Transverse colon (tissue), 4 donors: ENCODE measurements around the gene GPC2.

ENCODE experiments used
- CTCF ChIP-seq, 5 experiments: fragments of 200-600 bp in 3 of 5; fragments of 450-650 bp in 2 of 5; sonication (generic) in 3 of 5; IDR thresholded peaks; 1 replicate in 2 of 5; 2 replicates in 3 of 5; pipeline ENCODE4 v1.5.1; 2016 to 2017; ENCODE audit warnings: antibody characterized with exemption in 5 of 5, inconsistent platforms in 3 of 5, mild to moderate bottlenecking in 2 of 5, moderate library complexity in 1 of 5
- POLR2A ChIP-seq: fragments of 450-650 bp; IDR thresholded peaks from one replicate; pipeline ENCODE4 v1.6.1; 2016; ENCODE audit warnings: antibody characterized with exemption, mild to moderate bottlenecking, moderate library complexity
- POLR2AphosphoS5 ChIP-seq, 3 donors: sonication (generic); formaldehyde crosslinking; IDR thresholded peaks; one replicate each; pipeline ENCODE4 v1.6.1; 2016; ENCODE audit warnings: antibody characterized with exemption in 3 of 3

GRCh38 chr7:100153708-100154535 lies 23.3 kb downstream of the GPC2 start:
- TF ChIP-seq CTCF (IDR thresholded peaks at IDR 0.05) (no peak), POLR2AphosphoS5 (IDR thresholded peaks at IDR 0.05) (peak in 2 of 3 donors; percentile 18 to 27), POLR2A (peak; percentile 55)
